HG03354 (cell line): ENCODE results near the gene ZNF821.

ENCODE experiments used
- ATAC-seq: cut with Tn5 transposase; IDR thresholded peaks from one replicate; pipeline ENCODE4 v1.9.1; 2021; ENCODE audit warnings: mild to moderate bottlenecking; ENCODE audit not compliant: unreplicated experiment, poor library complexity, severe bottlenecking

Gene ZNF821

DNA sequence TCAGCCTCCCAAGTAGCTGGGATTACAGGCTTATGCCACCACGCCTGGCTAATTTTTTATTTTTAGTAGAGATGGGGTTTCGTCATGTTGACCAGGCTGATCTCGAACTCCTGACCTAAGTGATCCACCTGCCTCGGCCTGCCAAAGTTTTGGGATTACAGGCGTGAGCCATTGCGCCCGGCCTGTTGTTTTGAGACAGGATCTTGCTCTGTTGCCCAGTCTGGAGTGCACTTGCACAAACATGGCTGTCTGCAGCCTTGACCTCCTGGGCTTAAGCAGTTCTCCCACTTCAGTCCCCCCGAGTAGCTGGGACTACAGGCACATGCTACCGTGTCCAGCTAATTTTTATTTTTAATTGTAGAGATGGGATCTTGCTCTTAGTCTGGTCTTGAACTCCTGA, 20.3 kb upstream of the ZNF821 start:
- ATAC-seq: no peak

- ATAC-seq: no peak
Observed at GRCh38 chr16:71903608-71904007, 19.6 kb upstream of the ZNF821 start.

GRCh38 chr16:71902656-71903365, 18.8 kb upstream of the ZNF821 start:
- no peak for ATAC-seq

DNA sequence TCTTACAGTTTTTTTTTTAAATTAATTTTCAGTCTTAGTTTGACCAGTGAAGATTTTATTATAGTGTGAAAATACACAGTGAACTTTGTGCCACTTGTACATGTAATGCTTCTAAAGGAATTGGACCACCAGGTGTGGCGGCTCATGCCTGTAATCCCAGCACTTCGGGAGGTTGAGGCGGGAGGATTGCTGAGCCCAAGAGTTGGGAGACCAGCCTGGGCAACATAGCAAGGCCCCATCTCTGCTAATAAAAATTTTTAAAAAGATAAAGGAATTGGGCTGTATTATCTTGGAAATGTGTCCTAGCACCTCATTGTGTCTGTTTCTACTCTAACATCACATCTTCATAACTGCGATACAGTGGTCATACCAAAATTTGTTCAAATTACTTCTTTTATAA, 15.2 kb upstream of the ZNF821 start:
- no peak for ATAC-seq

DNA sequence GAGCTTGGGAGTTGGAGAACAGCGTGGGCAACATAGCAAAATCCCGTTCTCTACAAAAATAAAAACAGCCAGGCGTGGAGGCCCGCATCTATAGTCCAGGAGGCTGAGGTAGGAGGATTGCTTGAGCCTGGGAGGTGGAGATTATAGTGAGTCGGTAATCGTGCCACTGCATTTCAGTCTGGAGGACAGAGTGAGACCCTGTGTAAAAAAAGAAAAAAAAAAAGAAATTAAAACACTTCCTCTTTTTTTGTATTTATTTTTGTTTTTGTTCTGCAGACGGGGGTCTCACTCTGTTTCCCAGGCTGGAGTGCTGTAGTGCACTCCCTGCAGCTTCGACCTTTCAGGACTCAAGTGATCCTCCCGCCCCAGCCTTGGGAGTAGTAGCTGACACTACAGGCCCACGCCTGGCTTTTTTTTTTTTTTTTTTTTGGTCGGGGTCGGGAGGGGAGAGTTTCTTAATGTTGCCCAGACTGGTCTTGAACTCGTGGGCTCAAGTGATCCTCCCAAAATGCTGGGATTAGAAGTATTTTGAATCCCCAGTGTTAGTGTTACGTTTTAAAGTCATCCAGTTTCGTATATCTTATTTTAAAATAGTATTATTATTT, 12.9 kb upstream of the ZNF821 start:
- no peak for ATAC-seq

DNA sequence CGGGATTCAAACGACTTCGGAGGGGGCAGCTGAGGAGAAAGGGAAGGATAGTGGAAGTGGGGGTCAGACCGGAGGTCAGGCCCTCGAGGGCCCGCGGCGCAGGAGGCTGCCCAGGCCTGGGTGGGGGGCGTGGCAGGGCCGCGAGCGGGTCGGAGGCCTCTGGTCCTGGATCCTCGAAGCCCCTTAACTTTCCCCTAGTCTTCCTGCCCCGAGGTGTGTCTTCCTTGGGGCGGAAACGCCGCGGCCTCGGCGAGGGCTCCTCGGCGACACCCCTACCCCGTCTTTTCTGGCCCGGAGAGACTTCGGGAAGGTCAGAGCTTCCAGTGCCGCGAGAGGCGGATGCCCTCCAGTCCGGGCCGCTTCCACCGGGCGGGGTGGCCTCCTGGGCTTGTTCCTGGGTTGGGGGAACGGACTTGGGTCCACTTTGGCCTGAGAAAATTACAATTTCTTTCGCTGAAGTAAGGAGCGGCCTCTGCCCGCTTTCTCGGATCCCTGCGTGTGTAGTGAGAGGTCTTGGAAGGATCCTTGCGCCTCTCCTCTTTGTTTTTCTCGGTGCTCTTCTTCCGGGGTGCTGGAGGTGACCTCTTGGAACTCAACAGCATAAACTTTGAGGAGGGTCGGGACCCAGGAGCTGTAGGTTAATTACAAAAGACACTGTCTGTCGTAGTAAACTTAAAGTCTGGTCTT, 11.8 kb upstream of the ZNF821 start:
- peak; percentile 32 for ATAC-seq

DNA sequence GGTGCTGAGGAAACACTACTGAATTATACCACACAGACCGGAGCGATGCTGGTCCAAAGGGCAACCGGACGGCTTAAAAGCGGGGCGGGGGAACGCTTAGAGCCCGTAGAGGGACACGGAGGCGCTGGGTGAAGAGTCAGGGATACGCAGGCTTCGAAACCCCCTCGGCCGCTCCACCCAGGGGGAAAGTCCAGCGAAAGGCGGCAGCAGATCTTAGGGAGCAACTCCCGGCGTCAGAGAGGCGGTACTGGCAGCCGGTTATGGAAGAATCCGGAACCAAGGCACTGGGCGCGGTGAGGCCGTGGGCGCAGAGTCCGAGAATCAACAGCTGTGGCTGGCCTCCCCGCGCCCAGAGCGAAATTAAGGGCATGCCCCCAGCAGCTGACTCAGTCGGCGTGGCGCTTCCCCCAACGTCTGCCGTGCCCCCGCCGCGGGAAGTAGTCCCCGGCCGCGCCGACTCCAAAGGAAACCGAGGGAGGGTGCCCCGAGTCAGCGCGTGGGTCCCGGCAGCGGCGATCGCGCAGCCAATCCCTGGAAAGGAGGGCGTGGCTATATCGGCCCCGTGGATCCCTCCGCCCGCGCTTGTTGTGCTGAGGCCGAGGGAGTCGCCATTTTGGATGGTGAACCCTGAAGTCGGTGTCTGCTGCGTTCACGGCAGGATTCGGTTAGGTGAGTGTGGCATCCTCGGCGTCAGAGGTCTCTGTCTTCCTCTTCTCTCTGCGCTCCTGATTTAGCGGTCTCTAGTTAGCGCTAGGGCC, 11.1 kb upstream of the ZNF821 start, which contains the start of gene IST1:
TSS of gene IST1 (plus strand) at position 611 of the 758 bp plus-strand sequence. CDS start 20,110 bp downstream, outside the sequence.
- ATAC-seq: peak; percentile 83

DNA sequence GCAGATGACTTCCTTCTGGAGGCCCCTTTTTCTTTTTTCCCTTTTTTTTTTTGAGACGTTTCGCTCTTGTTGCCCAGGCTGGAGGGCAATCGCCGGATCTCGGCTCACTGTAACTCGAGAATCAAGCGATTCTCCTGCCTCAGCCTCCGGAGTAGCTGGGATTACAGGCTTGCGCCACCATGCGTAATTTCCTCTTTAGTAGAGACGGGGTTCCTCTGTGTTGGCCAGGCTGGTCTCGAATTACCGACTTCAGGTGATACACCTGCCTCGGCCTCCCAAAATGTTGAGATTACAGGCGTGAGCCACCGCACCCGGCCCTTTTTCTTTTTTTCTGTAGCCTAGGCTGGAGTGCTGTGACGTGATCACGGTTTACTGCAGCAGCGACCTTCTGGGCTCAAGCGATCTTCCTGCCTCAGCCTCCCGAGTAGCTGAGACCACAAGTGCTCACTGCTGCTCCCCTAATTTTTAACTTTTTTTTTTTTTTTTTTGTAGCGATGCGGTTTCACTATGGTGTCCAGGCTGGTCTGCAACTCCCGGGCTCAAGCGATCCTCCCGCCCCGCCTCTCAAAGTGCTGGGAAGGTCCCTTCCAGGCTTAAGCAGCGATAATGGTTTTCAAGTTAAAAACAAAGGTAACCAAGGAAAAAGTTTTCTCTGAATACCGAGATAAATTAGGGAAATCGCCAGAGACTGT, 10.4 kb upstream of the ZNF821 start:
- peak; percentile 18 for ATAC-seq

- no peak for ATAC-seq
Observed at GRCh38 chr16:71893888-71894228, 9.9 kb upstream of the ZNF821 start.

DNA sequence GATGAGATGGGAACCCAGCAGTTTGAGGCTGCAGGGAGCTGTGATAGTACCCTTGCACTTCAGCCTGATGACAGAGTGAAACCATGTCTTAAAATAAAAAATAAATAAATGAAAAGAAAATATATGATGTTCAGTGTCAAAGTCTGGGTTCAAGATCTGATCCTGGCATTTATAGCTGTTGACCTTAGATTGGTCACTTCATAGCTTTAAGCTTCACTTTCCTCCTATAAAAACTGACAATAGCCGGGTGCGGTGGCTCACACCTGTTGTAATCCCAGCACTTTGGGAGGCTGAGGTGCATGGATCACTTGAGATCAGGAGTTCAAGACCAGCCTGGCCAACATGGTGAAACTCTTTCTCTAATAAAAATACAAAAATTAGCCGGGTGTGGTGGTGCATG, 5.2 kb upstream of the ZNF821 start:
- ATAC-seq: no peak

- ATAC-seq: no peak
Observed at GRCh38 chr16:71885261-71885650, 1.3 kb upstream of the ZNF821 start.

DNA sequence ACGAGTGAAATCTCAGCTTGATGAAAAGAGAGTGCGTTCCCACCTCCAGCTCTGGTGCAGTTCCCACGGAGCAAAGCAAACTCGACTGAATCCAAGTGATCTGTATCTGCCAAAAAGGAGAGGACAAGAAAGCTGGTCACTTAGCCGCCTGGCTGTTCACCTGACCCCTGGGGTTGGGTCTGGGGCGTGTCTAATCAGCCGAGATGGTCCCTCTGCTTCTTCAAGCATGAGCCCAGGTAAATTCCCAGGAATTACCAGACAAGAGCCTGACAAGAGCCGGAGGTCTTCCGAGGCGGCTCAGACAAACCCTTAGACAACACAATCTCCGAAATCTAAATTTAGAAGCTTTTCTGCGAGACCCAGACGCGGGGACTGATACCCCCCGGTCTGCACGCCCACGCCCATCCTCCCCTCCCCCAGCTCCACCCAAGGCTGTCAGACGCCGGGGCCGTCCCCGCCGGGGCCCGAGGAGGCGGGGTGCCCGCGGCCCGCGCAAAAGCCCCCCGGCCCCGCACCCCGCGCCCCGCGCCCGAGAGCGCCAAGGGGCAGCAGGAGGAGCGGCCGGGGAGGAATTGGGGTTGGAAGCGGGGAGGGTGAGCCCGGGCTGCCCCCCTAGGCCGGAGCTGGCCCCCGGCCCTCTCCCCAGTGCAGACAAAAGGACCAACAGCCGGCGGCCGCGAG, 674 bp downstream of the ZNF821 start:
- ATAC-seq: peak; percentile 50

- peak; percentile 55 for ATAC-seq
Observed at GRCh38 chr16:71882505-71883167, 1.3 kb downstream of the ZNF821 start.

GRCh38 chr16:71880176-71880575, 3.8 kb downstream of the ZNF821 start:
- ATAC-seq: no peak

DNA sequence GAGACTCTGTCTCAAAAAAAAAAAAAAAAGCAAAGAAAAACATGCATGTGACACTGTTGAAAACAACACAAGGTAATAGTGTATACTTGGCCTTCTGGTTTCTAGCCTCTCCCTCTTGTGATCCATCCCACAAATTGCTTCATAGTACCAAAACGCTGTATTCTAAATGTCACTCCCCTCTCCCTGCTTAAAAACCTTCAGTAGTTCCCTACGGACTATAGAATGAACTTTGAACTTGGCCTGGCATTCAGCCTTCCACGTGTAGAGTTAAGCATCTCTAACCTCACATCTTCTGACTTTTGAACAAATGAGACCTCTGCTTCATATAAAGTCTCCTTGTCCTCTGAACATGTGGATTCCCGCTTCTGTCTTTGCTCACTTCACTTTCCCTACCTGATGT, 5.1 kb downstream of the ZNF821 start:
- no peak for ATAC-seq

DNA sequence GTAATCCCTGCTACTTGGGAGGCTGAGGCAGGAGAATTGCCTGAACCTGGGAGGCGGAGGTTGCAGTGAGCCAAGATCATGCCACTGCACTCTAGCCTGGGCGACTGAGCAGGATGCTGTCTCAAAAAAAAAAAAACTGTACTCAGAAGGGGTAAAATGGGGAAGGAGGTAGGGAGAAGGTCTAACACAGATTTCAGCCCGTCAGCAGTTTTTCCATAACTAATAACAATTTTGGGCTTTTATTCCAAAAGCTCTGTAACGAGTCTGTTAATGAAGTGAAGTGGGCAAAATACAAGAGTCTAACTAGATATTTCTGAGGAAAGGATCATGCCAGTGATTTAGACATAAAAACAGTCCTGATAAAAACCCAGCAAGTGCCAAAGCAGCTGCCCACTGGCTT, 10.8 kb downstream of the ZNF821 start:
- no peak for ATAC-seq

DNA sequence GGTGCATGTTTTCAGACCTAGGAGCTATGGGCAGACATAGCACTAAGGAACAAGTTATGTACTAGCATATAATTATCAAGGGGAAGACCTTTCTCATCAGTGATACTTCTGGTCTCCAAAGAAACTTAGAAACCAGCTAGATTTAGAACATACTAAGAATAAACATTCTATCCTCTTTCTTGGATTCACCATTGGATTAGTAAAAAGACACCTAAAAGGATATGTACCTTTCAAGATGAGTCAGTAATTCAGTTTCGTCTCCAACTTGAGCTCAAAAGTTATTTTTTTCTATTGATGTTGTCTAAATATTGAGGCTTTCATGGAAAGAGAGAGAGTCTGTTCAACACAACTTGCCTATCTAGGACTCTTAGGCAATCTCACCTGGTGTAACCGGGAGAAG, 13.2 kb downstream of the ZNF821 start:
- ATAC-seq: no peak

DNA sequence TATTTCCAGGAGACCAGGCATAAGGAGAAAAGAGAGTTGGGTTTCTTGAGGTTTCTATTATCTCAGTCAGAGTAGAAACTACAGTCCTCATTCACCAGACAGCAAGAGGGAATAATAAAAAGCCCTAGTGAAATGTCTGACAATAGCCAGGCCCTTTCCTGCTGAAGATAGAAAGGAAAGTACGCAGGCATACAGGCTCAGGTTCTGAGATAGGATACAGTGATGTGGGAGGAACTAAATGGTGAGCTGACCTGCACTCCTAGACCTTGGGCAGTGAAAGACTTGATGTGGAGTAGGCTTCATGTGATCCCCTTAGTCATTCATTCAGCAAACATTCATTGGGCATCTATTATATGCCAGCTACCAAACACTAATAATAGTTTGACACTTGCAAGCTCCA, 14.9 kb downstream of the ZNF821 start:
- ATAC-seq: no peak

GRCh38 chr16:71867939-71868338, 16.0 kb downstream of the ZNF821 start:
- no peak for ATAC-seq
